SK-N-SH treated with all-trans-retinoic acid at 6 μM for 48 hours (cell line): Measurements from ENCODE around the gene GRID1.

Experiments used
- BACH2 ChIP-seq: fragments of 250-450 bp; sonication (Bioruptor Pico); IDR thresholded peaks from 2 replicates; pipeline ENCODE4 v1.9.0; 2021; ENCODE audit warnings: mild to moderate bottlenecking, borderline replicate concordance
- GLIS3 ChIP-seq: fragments of 250-450 bp; sonication (Bioruptor Pico); IDR thresholded peaks from 2 replicates; pipeline ENCODE4 v1.5.0; 2020; ENCODE audit warnings: mild to moderate bottlenecking, moderate library complexity
- ISL1 ChIP-seq: fragments of 250-450 bp; sonication (Bioruptor Pico); IDR thresholded peaks from 2 replicates; pipeline ENCODE4 v2.1.2; 2022; ENCODE audit warnings: mild to moderate bottlenecking, moderate library complexity
- OSR1 ChIP-seq: fragments of 250-450 bp; sonication (Bioruptor Pico); IDR thresholded peaks from 2 replicates; pipeline ENCODE4 v1.8.0; 2022; ENCODE audit warnings: moderate library complexity, mild to moderate bottlenecking, inconsistent platforms
- PATZ1 ChIP-seq: fragments of 250-450 bp; sonication (Bioruptor Pico); IDR thresholded peaks from 2 replicates; pipeline ENCODE4 v1.8.0; 2020; ENCODE audit warnings: mild to moderate bottlenecking, moderate library complexity, borderline replicate concordance
- POU6F1 ChIP-seq: fragments of 250-450 bp; sonication (Bioruptor Pico); IDR thresholded peaks from 2 replicates; pipeline ENCODE4 v1.8.0; 2021; ENCODE audit warnings: low read depth, mild to moderate bottlenecking, moderate library complexity, borderline replicate concordance
- PPARA ChIP-seq: fragments of 250-450 bp; sonication (Bioruptor Pico); IDR thresholded peaks from 2 replicates; pipeline ENCODE4 v1.5.0; 2020; ENCODE audit warnings: mild to moderate bottlenecking, borderline replicate concordance
- RARB ChIP-seq: fragments of 250-450 bp; sonication (Bioruptor Pico); IDR thresholded peaks from 2 replicates; pipeline ENCODE4 v1.8.0; 2021; ENCODE audit warnings: mild to moderate bottlenecking, moderate library complexity
- TCF4 ChIP-seq: fragments of 250-450 bp; sonication (Bioruptor Pico); IDR thresholded peaks from 2 replicates; pipeline ENCODE4 v1.8.0; 2021; ENCODE audit warnings: mild to moderate bottlenecking, moderate library complexity, borderline replicate concordance
- ZFP3 ChIP-seq: fragments of 250-450 bp; sonication (Bioruptor Pico); IDR thresholded peaks from 2 replicates; pipeline ENCODE4 v1.5.0; 2020; ENCODE audit warnings: mild to moderate bottlenecking, moderate library complexity
- ZFP30 ChIP-seq: fragments of 450-650 bp; formaldehyde crosslinking; IDR thresholded peaks from 2 replicates; pipeline ENCODE4 v1.5.0; 2022; ENCODE audit warnings: mild to moderate bottlenecking, moderate library complexity
- ZNF565 ChIP-seq: fragments of 450-650 bp; formaldehyde crosslinking; conservative IDR thresholded peaks from 2 replicates; pipeline ENCODE4 v1.5.0; 2020; ENCODE audit warnings: low read depth, mild to moderate bottlenecking, moderate library complexity

DNA sequence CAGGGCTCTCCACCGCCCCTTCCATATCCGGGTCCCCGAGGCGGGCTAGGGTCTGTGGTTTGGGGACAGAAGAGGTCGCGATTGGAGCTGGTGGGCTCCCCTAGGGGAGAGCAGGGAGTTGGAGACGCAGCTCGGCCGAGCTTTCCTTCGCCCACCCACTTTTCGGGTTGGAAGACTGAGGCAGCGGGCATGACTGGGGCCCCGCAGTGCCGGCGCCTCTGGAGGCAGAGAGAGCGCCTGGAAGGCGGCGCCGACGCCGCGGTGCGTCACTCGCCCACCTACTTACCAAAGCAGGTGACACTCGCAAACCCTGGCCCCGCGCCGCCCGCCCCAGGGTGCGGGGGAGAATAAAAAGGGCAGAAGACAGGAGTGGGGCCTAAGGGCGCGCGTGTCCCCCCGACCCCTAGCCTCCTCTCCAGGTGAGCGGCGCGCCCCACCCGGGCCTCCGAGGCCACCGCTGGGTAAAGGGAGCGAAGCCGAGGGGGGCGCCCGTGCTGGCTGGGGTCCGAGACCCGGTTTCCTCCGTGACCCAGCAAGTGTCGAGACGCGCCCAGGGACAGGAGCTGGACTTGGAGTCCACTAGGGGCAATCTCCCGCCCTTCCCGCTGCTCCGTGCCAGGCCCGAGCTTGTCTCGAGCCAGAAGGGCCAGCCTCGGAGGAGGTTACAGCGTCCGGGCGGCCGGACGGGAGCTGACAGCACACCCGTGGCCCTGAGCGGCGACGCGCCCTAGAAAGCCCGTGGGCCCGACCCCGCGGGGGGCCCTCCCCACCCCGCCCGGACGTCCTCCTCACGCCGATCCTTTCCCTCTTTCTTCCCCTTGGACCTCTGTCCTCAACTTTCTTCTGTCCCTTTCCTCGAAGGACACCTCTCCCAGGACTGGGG, 34.4 kb upstream of the GRID1 start:
- TF ChIP-seq GLIS3 (CRISPR knock-in tag) (0 out of 2 replicates have a peak, but pooled peaks have one; percentile 52), ZNF565 (CRISPR knock-in tag) (no peak), ISL1 (CRISPR knock-in tag) (no peak), BACH2 (CRISPR knock-in tag) (no peak), ZFP30 (CRISPR knock-in tag) (no peak), PATZ1 (CRISPR knock-in tag) (no peak), TCF4 (CRISPR knock-in tag) (no peak), OSR1 (CRISPR knock-in tag) (no peak), RARB (CRISPR knock-in tag) (no peak), PPARA (no peak), ZFP3 (no peak), POU6F1 (CRISPR knock-in tag) (no peak)
